Karpas-422 (cell line): ENCODE measurements around the gene NFYC. TPM values are rescaled to one million over a fixed set of nuclear protein-coding genes. Genes with fewer than 3 reads are reported as not detected.
"Not testable (repeated sequence)": the region's sequence is repeated elsewhere in the genome, so short reads cannot be mapped to it uniquely, and the experiment has no call there.

Source experiments
- DNase-seq: peaks from one replicate; pipeline ENCODE4 v3.0.0-alpha.2; 2015
- H2AFZ ChIP-seq: fragments of 200-600 bp; sonication (generic); 2 replicates; pipeline ENCODE4 v1.6.1; 2014; ENCODE audit warnings: antibody characterized with exemption, low read length, mixed read lengths
- H3K27ac ChIP-seq: fragments of 200-600 bp; sonication (generic); 2 replicates; pipeline ENCODE4 v1.5.1; 2014; ENCODE audit warnings: mild to moderate bottlenecking, low read length, moderate library complexity
- H3K27me3 ChIP-seq: fragments of 200-600 bp; sonication (generic); 2 replicates; pipeline ENCODE4 v1.6.1; 2014; ENCODE audit warnings: low read length, mixed read lengths
- H3K36me3 ChIP-seq: fragments of 200-600 bp; sonication (generic); 2 replicates; pipeline ENCODE4 v1.6.1; 2014; ENCODE audit warnings: low read length, mixed read lengths; ENCODE audit not compliant: insufficient read depth
- H3K4me1 ChIP-seq: fragments of 200-600 bp; sonication (generic); 2 replicates; pipeline ENCODE4 v1.6.1; 2014; ENCODE audit warnings: mild to moderate bottlenecking, low read length, mixed read lengths
- H3K4me2 ChIP-seq: fragments of 200-600 bp; sonication (generic); 2 replicates; pipeline ENCODE4 v1.6.1; 2014; ENCODE audit warnings: low read length, low read depth, mild to moderate bottlenecking; ENCODE audit not compliant: poor library complexity, severe bottlenecking
- H3K4me3 ChIP-seq: fragments of 200-600 bp; sonication (generic); 2 replicates; pipeline ENCODE4 v1.5.1; 2014; ENCODE audit warnings: mild to moderate bottlenecking, antibody characterized with exemption, low read length, mixed read lengths
- H3K79me2 ChIP-seq: fragments of 200-600 bp; sonication (generic); 2 replicates; pipeline ENCODE4 v1.6.1; 2014; ENCODE audit warnings: mild to moderate bottlenecking, low read length, mixed read lengths
- H3K9ac ChIP-seq: fragments of 200-600 bp; sonication (generic); 2 replicates; pipeline ENCODE4 v1.6.0; 2014; ENCODE audit warnings: low read length
- H3K9me2 ChIP-seq: fragments of 200-600 bp; sonication (generic), shearing (Covaris generic); replicated peaks from 2 replicates; pipeline ENCODE4 v1.6.0; 2014; ENCODE audit warnings: mild to moderate bottlenecking, low read length, moderate library complexity; ENCODE audit not compliant: insufficient read depth
- H3K9me3 ChIP-seq: fragments of 300-700, 200-600 bp; sonication (generic); 2 replicates; pipeline ENCODE4 v1.6.1; 2014; ENCODE audit warnings: low read length, mixed read lengths
- H4K20me1 ChIP-seq: fragments of 200-600 bp; sonication (generic); 2 replicates; pipeline ENCODE4 v1.6.1; 2014; ENCODE audit warnings: mild to moderate bottlenecking, antibody characterized with exemption, low read length, low read depth; ENCODE audit not compliant: insufficient read depth
- total RNA-seq: library from RNA; depleted of rRNA; stranded (reverse); fragments of >200 nt; shearing (Covaris generic); gene quantifications from 2 replicates; pipeline ENCODE4 v1.2.3, GENCODE V29; 2014; ENCODE audit warnings: low replicate concordance

NFYC gene
- total RNA-seq, 1 experiment from 2014 or later, result 62.6 TPM

GRCh38 chr1:40723196-40723955, 31.9 kb downstream of the NFYC start:
- no peak overlapping the region for H3K4me2 ChIP-seq
- peaks cover 35% of the 10 kb centered on the region for H3K4me1 ChIP-seq
- no peaks in the 10 kb centered on the region for H4K20me1 ChIP-seq
- no peak overlapping the region for H3K9ac ChIP-seq
- no peaks in the 10 kb centered on the region for H3K9me2 ChIP-seq
- no peaks in the 10 kb centered on the region for H3K27me3 ChIP-seq
- H3K9me3 ChIP-seq, result no peaks in the 10 kb centered on the region
- H2AFZ ChIP-seq, result no peak overlapping the region
- no peak overlapping the region; the same call in 1 of the 2 replicates for H3K27ac ChIP-seq
- H3K4me3 ChIP-seq, result no peak overlapping the region
- peaks cover 9% of the 10 kb centered on the region; the same call in 1 of the 2 replicates for H3K36me3 ChIP-seq
- H3K79me2 ChIP-seq, result peaks cover 94% of the 10 kb centered on the region
- no peak for DNase-seq

DNA sequence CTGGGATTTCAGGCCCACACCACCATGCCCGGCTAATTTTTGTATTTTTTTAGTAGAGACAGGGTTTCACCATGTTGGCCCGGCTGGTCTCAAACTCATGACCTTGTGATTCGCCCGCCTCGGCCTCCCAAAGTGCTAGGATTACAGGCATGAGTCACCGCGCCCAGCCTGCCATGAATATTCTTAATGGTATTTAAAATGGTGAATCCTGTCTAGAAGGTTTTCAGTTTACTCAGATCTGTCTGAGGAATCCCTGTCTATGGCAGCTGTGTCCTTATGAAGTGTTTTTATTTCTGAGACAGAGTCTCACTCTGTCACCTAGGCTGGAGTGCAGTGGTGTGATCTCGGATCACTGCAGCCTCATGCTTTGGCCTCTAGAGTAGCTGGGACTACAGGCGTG, 36.2 kb downstream of the NFYC start:
- H4K20me1 ChIP-seq, H2AFZ ChIP-seq, H3K9ac ChIP-seq, H3K27ac ChIP-seq, H3K36me3 ChIP-seq, H3K9me2 ChIP-seq, H3K4me3 ChIP-seq, DNase-seq, H3K27me3 ChIP-seq, H3K4me2 ChIP-seq, H3K9me3 ChIP-seq: not testable (repeated sequence)
- H3K79me2 ChIP-seq, result peaks cover 100% of the 10 kb centered on the region
- peaks cover 23% of the 10 kb centered on the region for H3K4me1 ChIP-seq

GRCh38 chr1:40729316-40729862, 37.9 kb downstream of the NFYC start:
- H2AFZ ChIP-seq, H3K27ac ChIP-seq, DNase-seq, H4K20me1 ChIP-seq, H3K9ac ChIP-seq, H3K4me3 ChIP-seq, H3K9me2 ChIP-seq, H3K4me2 ChIP-seq, H3K27me3 ChIP-seq, H3K9me3 ChIP-seq: not testable (repeated sequence)
- H3K4me1 ChIP-seq, result peaks cover 25% of the 10 kb centered on the region
- peaks cover 97% of the 10 kb centered on the region for H3K79me2 ChIP-seq
- peaks cover 13% of the 10 kb centered on the region for H3K36me3 ChIP-seq

DNA sequence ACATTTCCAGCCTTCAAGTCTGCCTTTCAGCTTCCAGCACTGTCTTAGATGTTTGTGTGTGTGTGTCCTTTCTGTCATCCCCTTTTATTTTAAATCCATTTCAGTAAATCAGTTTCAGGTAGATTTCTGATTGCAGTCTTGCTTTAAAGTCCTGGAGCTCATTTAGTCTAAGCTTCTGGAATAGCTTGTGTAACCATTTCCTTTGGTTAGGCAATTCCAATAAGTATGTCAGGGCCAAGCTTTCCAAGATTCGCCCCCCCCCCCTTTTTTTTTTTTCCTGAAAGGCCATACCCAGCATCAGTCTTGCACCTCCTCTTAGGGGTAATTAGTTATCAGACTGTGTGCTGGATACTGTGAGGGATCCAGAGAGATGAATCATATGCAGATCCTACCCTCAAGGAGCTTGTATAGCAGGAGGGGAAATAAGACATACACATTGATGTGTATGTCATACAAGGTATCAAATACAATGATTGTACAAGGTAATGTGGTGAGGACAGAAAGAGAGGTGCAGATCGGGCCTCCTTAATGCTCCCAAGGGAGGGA, 41.3 kb downstream of the NFYC start:
- no peaks in the 10 kb centered on the region for H3K9me2 ChIP-seq
- peaks cover 89% of the 10 kb centered on the region for H3K79me2 ChIP-seq
- no peak for DNase-seq
- no peak overlapping the region for H2AFZ ChIP-seq
- peak overlapping the region; percentile 37; the same call in 1 of the 2 replicates for H3K27ac ChIP-seq
- H3K27me3 ChIP-seq, result no peaks in the 10 kb centered on the region
- no peak overlapping the region for H3K4me2 ChIP-seq
- peaks cover 13% of the 10 kb centered on the region for H3K4me1 ChIP-seq
- no peak overlapping the region for H3K4me3 ChIP-seq
- no peaks in the 10 kb centered on the region for H4K20me1 ChIP-seq
- H3K9ac ChIP-seq, result no peak overlapping the region
- H3K9me3 ChIP-seq, result no peaks in the 10 kb centered on the region
- peaks cover 21% of the 10 kb centered on the region for H3K36me3 ChIP-seq

GRCh38 chr1:40734882-40735628, 43.6 kb downstream of the NFYC start:
- peaks cover 87% of the 10 kb centered on the region for H3K79me2 ChIP-seq

GRCh38 chr1:40736085-40736531, 44.6 kb downstream of the NFYC start:
- Histone ChIP-seq H3K9me3 (no peaks in the 10 kb centered on the region), H3K36me3 (peaks cover 48% of the 10 kb centered on the region), H3K4me3 (no peak overlapping the region), H2AFZ (no peak overlapping the region), H3K79me2 (peaks cover 86% of the 10 kb centered on the region), H3K4me2 (no peak overlapping the region), H3K27me3 (no peaks in the 10 kb centered on the region), H3K9ac (no peak overlapping the region), H3K9me2 (no peaks in the 10 kb centered on the region), H3K27ac (no peak overlapping the region), H3K4me1 (peaks cover 37% of the 10 kb centered on the region), H4K20me1 (no peaks in the 10 kb centered on the region)
- no peak for DNase-seq

More at GRCh38 chr1:40734882-40735628, 43.6 kb downstream of the NFYC start:
- Histone ChIP-seq H3K27me3 (no peaks in the 10 kb centered on the region), H3K4me2 (no peak overlapping the region), H3K36me3 (peaks cover 39% of the 10 kb centered on the region), H2AFZ (no peak overlapping the region), H3K9me2 (no peaks in the 10 kb centered on the region), H3K9ac (no peak overlapping the region), H3K27ac (peak overlapping the region; percentile 2; the same call in 1 of the 2 replicates), H3K4me3 (no peak overlapping the region), H4K20me1 (no peaks in the 10 kb centered on the region), H3K9me3 (no peaks in the 10 kb centered on the region), H3K4me1 (peaks cover 28% of the 10 kb centered on the region)
- DNase-seq, result no peak

GRCh38 chr1:40738831-40739230, 47.3 kb downstream of the NFYC start:
- no peaks in the 10 kb centered on the region for H3K27me3 ChIP-seq
- no peaks in the 10 kb centered on the region for H4K20me1 ChIP-seq
- DNase-seq, result no peak
- H3K4me3 ChIP-seq, result no peak overlapping the region
- H3K4me2 ChIP-seq, result no peak overlapping the region
- 0 out of 2 replicates have a peak overlapping the region, but pooled peaks have one; percentile 48 for H3K27ac ChIP-seq
- H3K9me3 ChIP-seq, result no peaks in the 10 kb centered on the region
- no peak overlapping the region for H2AFZ ChIP-seq
- peaks cover 53% of the 10 kb centered on the region for H3K36me3 ChIP-seq
- peaks cover 51% of the 10 kb centered on the region for H3K4me1 ChIP-seq
- H3K9ac ChIP-seq, result no peak overlapping the region
- H3K79me2 ChIP-seq, result peaks cover 86% of the 10 kb centered on the region
- no peaks in the 10 kb centered on the region for H3K9me2 ChIP-seq
